Measurements from ENCODE around the gene GFOD2. TPM values are rescaled to one million over a fixed set of nuclear protein-coding genes. Genes with fewer than 3 reads are reported as not detected.

Gene GFOD2
- total and polyA plus RNA-seq, 2 of the 13 experiments (the other 11 are each of a cell fraction or from before 2014, with no cell fraction given) = 11.1 to 17.2 TPM

GRCh38 chr16:67649494-67649931, 69.6 kb downstream of the GFOD2 start (continued):
- 0 out of 2 replicates have a peak, but pooled peaks have one; percentile 14 for TF ChIP-seq HNF1B (CRISPR knock-in tag; IDR thresholded peaks at IDR 0.05)
- no peak for TF ChIP-seq SRY (CRISPR knock-in tag; IDR thresholded peaks at IDR 0.05)
- no peak for TF ChIP-seq UBTF (CRISPR knock-in tag; IDR thresholded peaks at IDR 0.05)
- TF ChIP-seq TCF7 (IDR thresholded peaks at IDR 0.05; ENCODE audit: low read depth) = no peak
- no peak for TF ChIP-seq ZEB1 (IDR thresholded peaks at IDR 0.05; ENCODE audit: insufficient replicate concordance, low read depth)
- no peak for TF ChIP-seq ZSCAN25 (CRISPR knock-in tag; IDR thresholded peaks at IDR 0.05)
- TF ChIP-seq TP53 (CRISPR knock-in tag; conservative IDR thresholded peaks at IDR 0.05) = no peak
- TF ChIP-seq ELK4 (CRISPR knock-in tag; IDR thresholded peaks at IDR 0.05; ENCODE audit: borderline replicate concordance) = peak; percentile 37; the same call in 1 of the 2 replicates
- TF ChIP-seq CCDC6 (CRISPR knock-in tag; IDR thresholded peaks at IDR 0.05) = no peak
- no peak for TF ChIP-seq ARID2 (CRISPR knock-in tag; IDR thresholded peaks at IDR 0.05; ENCODE audit: borderline replicate concordance)
- no peak for TF ChIP-seq ATF6 (CRISPR knock-in tag; conservative IDR thresholded peaks at IDR 0.05)
- TF ChIP-seq HMG20B (CRISPR knock-in tag; conservative IDR thresholded peaks at IDR 0.05) = no peak
- no peak for TF ChIP-seq ZNF629 (CRISPR knock-in tag; conservative IDR thresholded peaks at IDR 0.05)
- no peak for TF ChIP-seq ZBTB7B (CRISPR knock-in tag; IDR thresholded peaks at IDR 0.05)
- TF ChIP-seq ZNF703 (CRISPR knock-in tag; IDR thresholded peaks at IDR 0.05; ENCODE audit: borderline replicate concordance) = no peak
- no peak for TF ChIP-seq HDAC6 (IDR thresholded peaks at IDR 0.05; ENCODE audit: low read depth, low read length)
- no peak for TF ChIP-seq ZNF432 (CRISPR knock-in tag; IDR thresholded peaks at IDR 0.05; ENCODE audit: borderline replicate concordance)
- TF ChIP-seq SKIL (CRISPR knock-in tag; IDR thresholded peaks at IDR 0.05; ENCODE audit: borderline replicate concordance) = no peak
- TF ChIP-seq ZNF800 (CRISPR knock-in tag; IDR thresholded peaks at IDR 0.05) = peak; percentile 57; the same call in 1 of the 2 replicates
